Transverse colon (tissue), 4 donors: ENCODE results near the gene SNAPC3. TPM values are rescaled to one million over a fixed set of nuclear protein-coding genes. Genes with fewer than 3 reads are reported as not detected.

Experiments used
- DNase-seq: peaks from one replicate; pipeline ENCODE4 v3.0.0-alpha.2; 2019
- H3K27ac ChIP-seq, 4 donors: fragments of 200-600 bp; sonication (generic); 2 replicates each; pipeline ENCODE4 v1.5.1; 2016 to 2018; ENCODE audit warnings: inconsistent platforms in 4 of 4
- H3K27me3 ChIP-seq: fragments of 200-600 bp; sonication (generic); 2 replicates; pipeline ENCODE4 v1.5.1; 2017; ENCODE audit warnings: inconsistent platforms
- H3K36me3 ChIP-seq, 4 donors: fragments of 200-600 bp; sonication (generic); 2 replicates each; pipeline ENCODE4 v1.5.1; 2017 to 2019; ENCODE audit warnings: inconsistent platforms in 4 of 4
- H3K4me1 ChIP-seq, 4 donors: fragments of 200-600 bp; sonication (generic); 2 replicates each; pipeline ENCODE4 v1.5.1; 2017 to 2020; ENCODE audit warnings: inconsistent platforms in 4 of 4
- H3K4me3 ChIP-seq, 4 donors: fragments of 200-600 bp; sonication (generic); 1 replicate in 1 of 4; 2 replicates in 3 of 4; pipeline versions ENCODE4 v1.5.1 to v1.6.1; 2017 to 2019; ENCODE audit warnings: inconsistent platforms in 4 of 4
- H3K9me3 ChIP-seq, 2 donors: fragments of 200-600 bp; sonication (generic); 2 replicates each; pipeline ENCODE4 v1.5.1; 2017 to 2019; ENCODE audit warnings: inconsistent platforms in 2 of 2
- EP300 ChIP-seq: sonication (generic); formaldehyde crosslinking; IDR thresholded peaks from one replicate; pipeline ENCODE4 v1.6.1; 2017; ENCODE audit warnings: antibody characterized with exemption, low read depth
- POLR2A ChIP-seq: fragments of 450-650 bp; IDR thresholded peaks from one replicate; pipeline ENCODE4 v1.6.1; 2016; ENCODE audit warnings: antibody characterized with exemption, mild to moderate bottlenecking, moderate library complexity
- POLR2AphosphoS5 ChIP-seq, 3 donors: sonication (generic); formaldehyde crosslinking; IDR thresholded peaks; one replicate each; pipeline ENCODE4 v1.6.1; 2016; ENCODE audit warnings: antibody characterized with exemption in 3 of 3
- WGBS, 2 donors: methylation state at CpG; one replicate each; pipeline ENCODE4 v1.1.5; 2018; ENCODE audit warnings: low coverage in 1 of 2; 5-methylcytosine and 5-hydroxymethylcytosine counted together
- in situ Hi-C, 4 donors: fragments of 200-750 bp; cut with MboI; loops; one replicate each; pipeline versions ENCODE4 v1.15.0 to v1.15.1; 2017; ENCODE audit warnings: low sequenced_read_pairs in 3 of 4, low pct_ligation_motif_present in 1 of 4, low pct_unique_long_range_greater_than_20kb in 1 of 4
- intact Hi-C: fragments of 100-400 bp; cut with DNase I; formaldehyde crosslinking; loops from one replicate; pipeline ENCODE4 v1.15.1; 2023; ENCODE audit warnings: low total_unique reads
- small RNA-seq, 4 donors: library from RNA; depleted of rRNA; stranded (forward); fragments of <200 nt; gene quantifications; one replicate each; pipeline ENCODE3, GENCODE V24; 2016
- total RNA-seq, 4 donors: library from RNA; depleted of rRNA; stranded (reverse); fragments of >200 nt; gene quantifications; one replicate each; pipeline ENCODE4 v1.1.0, GENCODE V29; 2016
- TF ChIP-seq, protein P1 (sequence below), 5 experiments: fragments of 200-600 bp in 3 of 5; fragments of 450-650 bp in 2 of 5; sonication (generic) in 3 of 5; IDR thresholded peaks; 1 replicate in 2 of 5; 2 replicates in 3 of 5; pipeline ENCODE4 v1.5.1; 2016 to 2017; ENCODE audit warnings: antibody characterized with exemption in 5 of 5, inconsistent platforms in 3 of 5, mild to moderate bottlenecking in 2 of 5, moderate library complexity in 1 of 5

Gene SNAPC3
- total RNA-seq, 4 donors from 2014 or later: 44.9 to 70.7 (median 52.5) TPM

DNA sequence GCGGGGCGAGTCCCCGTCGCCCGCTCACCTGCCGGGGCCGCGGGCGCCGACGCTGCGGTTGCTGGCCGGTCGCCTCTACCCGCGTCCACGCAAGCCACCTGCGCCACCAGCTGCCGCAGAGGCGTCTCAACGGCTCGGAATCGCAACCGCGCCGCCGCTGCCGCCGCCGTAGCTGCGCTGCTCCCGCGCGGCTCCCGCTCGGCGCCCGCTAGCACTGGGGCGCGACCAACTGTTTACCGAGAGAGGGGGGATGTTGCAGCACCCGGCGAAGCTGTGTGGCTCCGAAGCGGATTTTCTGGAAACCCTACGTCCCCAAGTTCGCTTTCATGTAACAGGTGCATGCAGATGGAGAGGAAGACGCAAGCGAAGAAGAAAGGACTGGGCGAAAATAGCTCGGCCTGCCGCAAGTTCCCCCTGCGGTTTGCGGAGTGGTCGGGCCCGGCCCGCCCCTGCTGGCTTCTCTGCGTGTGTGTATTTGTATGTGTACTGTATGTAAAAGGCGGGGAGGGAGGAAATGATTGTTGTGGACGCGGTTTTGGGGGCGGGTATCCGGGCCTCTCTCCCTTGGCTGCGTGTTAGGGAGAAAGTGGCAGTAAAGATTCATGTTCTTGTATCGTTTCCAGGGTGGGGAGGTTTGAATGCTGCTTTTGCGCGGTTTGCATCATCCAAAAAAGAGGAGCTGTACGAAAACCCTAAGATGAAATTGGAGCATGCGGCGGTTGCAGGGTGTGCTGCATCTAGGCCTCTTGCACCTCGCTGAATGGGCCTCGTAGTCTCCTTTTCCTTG, 88.3 kb downstream of the SNAPC3 start, which contains the start of gene PSIP1:
Gene PSIP1 (minus strand): TSS at position 182 of the 787 bp plus-strand sequence. CDS start 782 bp downstream, outside the sequence.
- peak; percentile 83 for DNase-seq
- TF ChIP-seq EP300: no peak
- TF ChIP-seq POLR2AphosphoS5 (IDR thresholded peaks at IDR 0.05): peak; percentile 48 to 84 (median 81)
- TF ChIP-seq POLR2A: peak; percentile 55
- TF ChIP-seq, protein P1, sequence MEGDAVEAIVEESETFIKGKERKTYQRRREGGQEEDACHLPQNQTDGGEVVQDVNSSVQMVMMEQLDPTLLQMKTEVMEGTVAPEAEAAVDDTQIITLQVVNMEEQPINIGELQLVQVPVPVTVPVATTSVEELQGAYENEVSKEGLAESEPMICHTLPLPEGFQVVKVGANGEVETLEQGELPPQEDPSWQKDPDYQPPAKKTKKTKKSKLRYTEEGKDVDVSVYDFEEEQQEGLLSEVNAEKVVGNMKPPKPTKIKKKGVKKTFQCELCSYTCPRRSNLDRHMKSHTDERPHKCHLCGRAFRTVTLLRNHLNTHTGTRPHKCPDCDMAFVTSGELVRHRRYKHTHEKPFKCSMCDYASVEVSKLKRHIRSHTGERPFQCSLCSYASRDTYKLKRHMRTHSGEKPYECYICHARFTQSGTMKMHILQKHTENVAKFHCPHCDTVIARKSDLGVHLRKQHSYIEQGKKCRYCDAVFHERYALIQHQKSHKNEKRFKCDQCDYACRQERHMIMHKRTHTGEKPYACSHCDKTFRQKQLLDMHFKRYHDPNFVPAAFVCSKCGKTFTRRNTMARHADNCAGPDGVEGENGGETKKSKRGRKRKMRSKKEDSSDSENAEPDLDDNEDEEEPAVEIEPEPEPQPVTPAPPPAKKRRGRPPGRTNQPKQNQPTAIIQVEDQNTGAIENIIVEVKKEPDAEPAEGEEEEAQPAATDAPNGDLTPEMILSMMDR (IDR thresholded peaks at IDR 0.05): peak; percentile 20 to 79 (median 37)
- peaks cover 0 to 26% (median 3%) of the 10 kb centered on the region in 4 donors for H3K4me1 ChIP-seq
- no peaks in the 10 kb centered on the region for H3K9me3 ChIP-seq
- H3K27ac ChIP-seq: peak within 1 kb of the TSS; percentile 94 to 95 (median 94)
- intact Hi-C loops (no loop called here), in situ Hi-C loops (no loop called here)
- peaks cover 0 to 8% (median 2%) of the 10 kb centered on the region in 4 donors for H3K36me3 ChIP-seq
- H3K27me3 ChIP-seq: no peaks in the 10 kb centered on the region
- peak within 1 kb of the TSS; percentile 78 to 98 (median 91) for H3K4me3 ChIP-seq
- 1 to 2% methylated on average over 6 to 41 of the region's 72 CpGs for WGBS, 2 donors

Small RNAs within 50 kb of the gene (small RNA-seq; reads per million reads assigned to genes)
- gene RNU6-319P: 0 reads per million in 4 donors

Other genes starting within 250 kb of the SNAPC3 start
- 10 to 100 TPM; 23.3 to 62.8 (median 38.1) TPM for gene TTC39B, start 115.7 kb upstream of the SNAPC3 start, total RNA-seq
- 100 to 1,000 TPM in 1 of 4 donors, 10 to 100 TPM in 3; 12.7 to 206 (median 27.8) TPM for gene PSIP1, start 88.1 kb downstream of the SNAPC3 start, total RNA-seq
- 1 to 10 TPM; 1.1 to 5.1 (median 3.6) TPM for gene CCDC171, start 130.2 kb downstream of the SNAPC3 start, total RNA-seq